Stomach (tissue), 9 donors: ENCODE measurements around the gene B4GALNT4. TPM values are rescaled to one million over a fixed set of nuclear protein-coding genes. Genes with fewer than 3 reads are reported as not detected.

Experiments used
- DNase-seq, 2 donors: peaks; one replicate each; pipeline versions ENCODE4 v3.0.0 to v3.0.0-alpha.2; 2013 to 2019
- H3K27ac ChIP-seq, 5 donors: fragments of 200-600 bp in 4 of 5; sonication (generic) in 4 of 5; one replicate each; pipeline ENCODE4 v1.5.1; 2013 to 2019; ENCODE audit warnings: mild to moderate bottlenecking in 1 of 5, moderate library complexity in 1 of 5
- H3K27me3 ChIP-seq, 3 donors: fragments of 200-600 bp; sonication (generic); one replicate each; pipeline ENCODE4 v1.5.1; 2017 to 2019; ENCODE audit warnings: mixed run types in 1 of 3
- H3K36me3 ChIP-seq, 4 donors: fragments of 200-600 bp; sonication (generic); 1 replicate in 3 of 4; 2 replicates in 1 of 4; pipeline ENCODE4 v1.5.1; 2016 to 2019
- H3K4me1 ChIP-seq, 4 donors: fragments of 200-600 bp; sonication (generic); one replicate each; pipeline ENCODE4 v1.5.1; 2016 to 2019
- H3K4me3 ChIP-seq, 4 donors: fragments of 200-600 bp; sonication (generic) in 3 of 4; one replicate each; pipeline ENCODE4 v1.5.1; 2016 to 2019; ENCODE audit warnings: mild to moderate bottlenecking in 1 of 4
- H3K9me3 ChIP-seq, 4 donors: fragments of 200-600 bp; sonication (generic); one replicate each; pipeline ENCODE4 v1.5.1; 2016 to 2019
- CTCF ChIP-seq, 7 experiments: fragments of 450-650 bp in 4 of 7; fragments of 200-600 bp in 3 of 7; sonication (generic) in 3 of 7; IDR thresholded peaks; one replicate each; pipeline ENCODE4 v1.5.1; 2016 to 2019; ENCODE audit warnings: antibody characterized with exemption in 7 of 7, control low read depth in 2 of 7, mild to moderate bottlenecking in 1 of 7
- EP300 ChIP-seq: sonication (generic); formaldehyde crosslinking; IDR thresholded peaks from one replicate; pipeline ENCODE4 v1.6.1; 2017; ENCODE audit warnings: antibody characterized with exemption
- POLR2A ChIP-seq, 4 donors: fragments of 450-650 bp; IDR thresholded peaks; one replicate each; pipeline ENCODE4 v1.6.1; 2016; ENCODE audit warnings: antibody characterized with exemption in 4 of 4, control low read depth in 2 of 4, mild to moderate bottlenecking in 1 of 4, moderate library complexity in 1 of 4
- POLR2AphosphoS5 ChIP-seq, 3 donors: sonication (generic); formaldehyde crosslinking; IDR thresholded peaks; one replicate each; pipeline ENCODE4 v1.6.1; 2016; ENCODE audit warnings: antibody characterized with exemption in 3 of 3
- WGBS, 5 donors: extraction: QIAGEN DNeasy Blood & Tissue Kit in 3 of 5; methylation state at CpG; one replicate each; pipeline versions ENCODE4 v1.1.5 to v1.1.7; 2013 to 2018; 5-methylcytosine and 5-hydroxymethylcytosine counted together
- intact Hi-C: fragments of 100-400 bp; cut with DNase I; formaldehyde crosslinking; loops from one replicate; pipeline ENCODE4 v1.15.1; 2023; ENCODE audit warnings: low total_unique reads
- polyA plus RNA-seq, 3 donors: library from polyadenylated mRNA; stranded (reverse); fragments of 200-250 nt; gene quantifications; one replicate each; pipeline ENCODE4 v1.2.3, GENCODE V29; 2013
- total RNA-seq, 5 donors: library from RNA; depleted of rRNA; stranded (reverse); fragments of >200 nt; gene quantifications; one replicate each; pipeline versions ENCODE4 v1.1.0 to v1.2.3, GENCODE V29; 2014 to 2016
- donor health status: healthy with polysubstance abuse.
- donor health status: Bipolar disorder and iron deficiency.
- donor health status: healthy.

Gene B4GALNT4
- total and polyA plus RNA-seq, 8 donors = 0.45 to 8.8 (median 4.3) TPM; not detected in 2

- peak; percentile 61 to 64 for DNase-seq
- H3K36me3 ChIP-seq = no peaks in the 10 kb centered on the region
- H3K4me3 ChIP-seq = no peak overlapping the region
- peaks cover 0 to 20% (median 12%) of the 10 kb centered on the region in 4 donors for H3K9me3 ChIP-seq
- no peak overlapping the region for H3K27ac ChIP-seq
- TF ChIP-seq POLR2A (IDR thresholded peaks at IDR 0.05) (no peak), EP300 (no peak)
- intact Hi-C loops = no loop called here
- WGBS, 5 donors = 39 to 51% (median 46%) methylated on average over 5 to 9 of the region's 11 CpGs
- H3K27me3 ChIP-seq = peaks cover 0 to 31% (median 0%) of the 10 kb centered on the region in 3 donors
- H3K4me1 ChIP-seq = peaks cover 9 to 18% (median 14%) of the 10 kb centered on the region in 4 donors
Observed at GRCh38 chr11:390175-390574, 20.9 kb downstream of the B4GALNT4 start.

- Histone ChIP-seq H3K36me3 (no peaks in the 10 kb centered on the region), H3K27me3 (peaks cover 0 to 31% (median 0%) of the 10 kb centered on the region in 3 donors), H3K27ac (no peak overlapping the region), H3K4me1 (peaks cover 9 to 30% (median 26%) of the 10 kb centered on the region in 4 donors), H3K4me3 (no peak overlapping the region), H3K9me3 (peaks cover 0 to 11% (median 7%) of the 10 kb centered on the region in 4 donors)
- no peak for DNase-seq
- intact Hi-C loops = no loop called here
- TF ChIP-seq EP300 (no peak), POLR2AphosphoS5 (IDR thresholded peaks at IDR 0.05) (no peak), CTCF (IDR thresholded peaks at IDR 0.05) (no peak), POLR2A (IDR thresholded peaks at IDR 0.05) (no peak)
- WGBS, 5 donors = 65 to 74% (median 69%) methylated on average over 25 to 38 of the region's 38 CpGs
Observed at GRCh38 chr11:391117-392017, 22.1 kb downstream of the B4GALNT4 start.

- no peak overlapping the region for H3K4me3 ChIP-seq
- DNase-seq = no peak
- peaks cover 0 to 3% (median 0%) of the 10 kb centered on the region in 4 donors for H3K9me3 ChIP-seq
- TF ChIP-seq POLR2A (IDR thresholded peaks at IDR 0.05) (no peak), CTCF (IDR thresholded peaks at IDR 0.05) (no peak)
- H3K4me1 ChIP-seq = peaks cover 9 to 39% (median 35%) of the 10 kb centered on the region in 4 donors
- H3K27me3 ChIP-seq = peaks cover 0 to 31% (median 0%) of the 10 kb centered on the region in 3 donors
- WGBS, 5 donors = 88 to 92% (median 91%) methylated on average over 19 to 36 of the region's 36 CpGs
- H3K36me3 ChIP-seq = peaks cover 0 to 8% (median 3%) of the 10 kb centered on the region in 4 donors
- no peak overlapping the region for H3K27ac ChIP-seq
- intact Hi-C loops = no loop called here
Observed at GRCh38 chr11:392102-392777, 22.9 kb downstream of the B4GALNT4 start.

- Histone ChIP-seq H3K36me3 (peaks cover 0 to 13% (median 5%) of the 10 kb centered on the region in 4 donors), H3K27me3 (peaks cover 0 to 31% (median 0%) of the 10 kb centered on the region in 3 donors), H3K4me1 (peaks cover 9 to 42% (median 38%) of the 10 kb centered on the region in 4 donors), H3K27ac (peak overlapping the region; percentile 77 to 92 (median 85)), H3K4me3 (peak overlapping the region in 3 of 4 donors; percentile 49 to 65 (median 54)), H3K9me3 (no peaks in the 10 kb centered on the region)
- WGBS, 5 donors = 60 to 72% (median 61%) methylated on average over 5 to 17 of the region's 17 CpGs
- peak; percentile 66 to 81 for DNase-seq
- TF ChIP-seq EP300 (no peak), CTCF (IDR thresholded peaks at IDR 0.05) (no peak), POLR2A (IDR thresholded peaks at IDR 0.05) (no peak), POLR2AphosphoS5 (IDR thresholded peaks at IDR 0.05) (no peak)
- intact Hi-C loops = no loop called here
Observed at GRCh38 chr11:393219-394033, 24.1 kb downstream of the B4GALNT4 start.
